ENCODE measurements around the gene ARID2.

DNA sequence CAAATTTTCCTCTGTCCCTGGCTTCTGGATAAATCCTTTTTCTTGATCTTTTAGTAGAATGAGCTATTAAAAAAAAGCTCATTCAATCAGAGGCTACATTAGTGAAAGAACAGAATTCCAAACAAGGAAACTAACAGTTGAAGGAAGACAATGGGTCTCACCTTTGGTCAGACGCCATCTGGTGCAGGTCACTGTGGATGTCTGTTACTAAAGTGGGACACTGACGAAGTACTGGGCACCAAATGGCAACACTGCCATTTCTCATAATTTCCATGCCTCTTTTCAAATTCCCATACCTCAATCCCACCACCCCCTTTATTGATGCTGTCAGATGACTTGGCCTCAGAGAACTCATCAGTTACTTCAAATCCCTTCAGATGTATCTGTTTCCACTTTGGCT lies 24.5 kb upstream of the ARID2 start:
- TF ChIP-seq POLR2A (IDR thresholded peaks at IDR 0.05), result no peak
- TF ChIP-seq, protein P1, sequence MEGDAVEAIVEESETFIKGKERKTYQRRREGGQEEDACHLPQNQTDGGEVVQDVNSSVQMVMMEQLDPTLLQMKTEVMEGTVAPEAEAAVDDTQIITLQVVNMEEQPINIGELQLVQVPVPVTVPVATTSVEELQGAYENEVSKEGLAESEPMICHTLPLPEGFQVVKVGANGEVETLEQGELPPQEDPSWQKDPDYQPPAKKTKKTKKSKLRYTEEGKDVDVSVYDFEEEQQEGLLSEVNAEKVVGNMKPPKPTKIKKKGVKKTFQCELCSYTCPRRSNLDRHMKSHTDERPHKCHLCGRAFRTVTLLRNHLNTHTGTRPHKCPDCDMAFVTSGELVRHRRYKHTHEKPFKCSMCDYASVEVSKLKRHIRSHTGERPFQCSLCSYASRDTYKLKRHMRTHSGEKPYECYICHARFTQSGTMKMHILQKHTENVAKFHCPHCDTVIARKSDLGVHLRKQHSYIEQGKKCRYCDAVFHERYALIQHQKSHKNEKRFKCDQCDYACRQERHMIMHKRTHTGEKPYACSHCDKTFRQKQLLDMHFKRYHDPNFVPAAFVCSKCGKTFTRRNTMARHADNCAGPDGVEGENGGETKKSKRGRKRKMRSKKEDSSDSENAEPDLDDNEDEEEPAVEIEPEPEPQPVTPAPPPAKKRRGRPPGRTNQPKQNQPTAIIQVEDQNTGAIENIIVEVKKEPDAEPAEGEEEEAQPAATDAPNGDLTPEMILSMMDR (IDR thresholded peaks at IDR 0.05 in 4 of 5, conservative IDR thresholded peaks at IDR 0.05 in 1 of 5), result no peak

Measured in gastrocnemius medialis (tissue), 4 donors.